ENCODE results near the gene SLAMF7. TPM values are rescaled to one million over a fixed set of nuclear protein-coding genes. Genes with fewer than 3 reads are reported as not detected.

The SLAMF7 gene
- total and polyA plus RNA-seq, 2 of the 8 experiments (the other 6 are each of a cell fraction or from before 2014, with no cell fraction given): not detected

GRCh38 chr1:160705742-160706141 lies 33.3 kb upstream of the SLAMF7 start:
- DNase-seq (ENCODE audit: low read depth in 1 of 2, low spot score in 2 of 2) (no peak), FAIRE-seq (no peak)
- Histone ChIP-seq H4K5ac (ENCODE audit: insufficient read length, low read depth, low read length) (no peak overlapping the region), H3K4me1 (replicated peaks in 1 of 4; ENCODE audit: control insufficient read depth in 3 of 4, insufficient read depth in 4 of 4, low read length in 3 of 4) (peaks cover 0 to 4% (median under 1%) of the 10 kb centered on the region in 4 experiments; a peak in 1 of 7 replicates), H3K18ac (ENCODE audit: extremely low read depth, low read length) (no peak overlapping the region), H2BK120ac (replicated peaks; ENCODE audit: low read depth, low read length) (no peak overlapping the region), H3K27ac (ENCODE audit: low read depth, low read length) (no peak overlapping the region), H3K9ac (replicated peaks in 1 of 4; ENCODE audit: extremely low read depth in 1 of 4, low read depth in 3 of 4, low read length in 3 of 4) (no peak overlapping the region), H3K9me3 (ENCODE audit: insufficient read depth in 2 of 2, low read depth in 1 of 2, low read length in 1 of 2) (no peaks in the 10 kb centered on the region), H4K91ac (replicated peaks; ENCODE audit: insufficient read length, low read length) (no peak overlapping the region), H4K20me1 (replicated peaks in 1 of 2; ENCODE audit: control insufficient read depth in 1 of 2, insufficient read depth in 2 of 2, low read length in 2 of 2) (no peaks in the 10 kb centered on the region), H2AK5ac (ENCODE audit: low read depth, low read length) (no peak overlapping the region), H2BK12ac (ENCODE audit: low read depth, low read length) (no peak overlapping the region), H3K4me2 (ENCODE audit: insufficient read depth in 1 of 2, low read depth in 2 of 2, low read length in 2 of 2) (no peak overlapping the region), H4K8ac (ENCODE audit: extremely low read depth, insufficient read depth, low read length) (no peak overlapping the region), H2BK5ac (ENCODE audit: low read depth, low read length) (no peak overlapping the region), H3K14ac (ENCODE audit: insufficient read length) (no peak overlapping the region), H3K4me3 (ENCODE audit: extremely low read depth in 1 of 4, insufficient read depth in 2 of 4, low read depth in 3 of 4, low read length in 4 of 4) (no peak overlapping the region), H3K79me1 (ENCODE audit: low read depth, low read length) (no peaks in the 10 kb centered on the region), H3K36me3 (ENCODE audit: control insufficient read depth in 2 of 4, insufficient read depth in 4 of 4, low read length in 3 of 4) (no peaks in the 10 kb centered on the region), H3K56ac (replicated peaks; ENCODE audit: insufficient read length, low read depth, low read length) (no peak overlapping the region), H3K4ac (replicated peaks; ENCODE audit: insufficient read length, low read depth, low read length) (no peak overlapping the region), H2BK20ac (ENCODE audit: low read length) (no peak overlapping the region), H3K23me2 (ENCODE audit: low read depth, low read length) (no peaks in the 10 kb centered on the region), H3K23ac (ENCODE audit: insufficient read length) (no peak overlapping the region), H2AFZ (ENCODE audit: low read length) (no peak overlapping the region), H3K27me3 (replicated peaks in 1 of 4; ENCODE audit: control insufficient read depth in 3 of 4, extremely low read depth in 1 of 4, insufficient read depth in 3 of 4, low read length in 3 of 4) (no peaks in the 10 kb centered on the region), H3K79me2 (ENCODE audit: control insufficient read depth in 1 of 2, insufficient read depth in 2 of 2, low read length in 2 of 2) (no peaks in the 10 kb centered on the region), H2BK15ac (ENCODE audit: low read length) (no peak overlapping the region)
- CTCF ChIA-PET (ENCODE audit: partially characterized antibody): interaction anchor here (1.0 to 1.2 kb wide), 3 partner anchors 23 to 72 kb away, joined by 3 read pairs; no protein-coding TSS in a partner anchor
- POLR2A ChIA-PET (ENCODE audit: partially characterized antibody): no interaction called here
- no peak for TF ChIP-seq HDAC6 (IDR thresholded peaks at IDR 0.05; ENCODE audit: low read depth, low read length)
- no peak for TF ChIP-seq YY1 (IDR thresholded peaks at IDR 0.05; ENCODE audit: low read depth, low read length)

Data from H1 (cell line).